GM10847 (cell line): ENCODE measurements around the gene C1QTNF4.

Experiments used
- POLR2A ChIP-seq: IDR thresholded peaks from 2 replicates; pipeline ENCODE4 v1.6.1; 2011; ENCODE audit not compliant: insufficient read length; ENCODE audit errors: extremely low read depth

C1QTNF4 gene

DNA sequence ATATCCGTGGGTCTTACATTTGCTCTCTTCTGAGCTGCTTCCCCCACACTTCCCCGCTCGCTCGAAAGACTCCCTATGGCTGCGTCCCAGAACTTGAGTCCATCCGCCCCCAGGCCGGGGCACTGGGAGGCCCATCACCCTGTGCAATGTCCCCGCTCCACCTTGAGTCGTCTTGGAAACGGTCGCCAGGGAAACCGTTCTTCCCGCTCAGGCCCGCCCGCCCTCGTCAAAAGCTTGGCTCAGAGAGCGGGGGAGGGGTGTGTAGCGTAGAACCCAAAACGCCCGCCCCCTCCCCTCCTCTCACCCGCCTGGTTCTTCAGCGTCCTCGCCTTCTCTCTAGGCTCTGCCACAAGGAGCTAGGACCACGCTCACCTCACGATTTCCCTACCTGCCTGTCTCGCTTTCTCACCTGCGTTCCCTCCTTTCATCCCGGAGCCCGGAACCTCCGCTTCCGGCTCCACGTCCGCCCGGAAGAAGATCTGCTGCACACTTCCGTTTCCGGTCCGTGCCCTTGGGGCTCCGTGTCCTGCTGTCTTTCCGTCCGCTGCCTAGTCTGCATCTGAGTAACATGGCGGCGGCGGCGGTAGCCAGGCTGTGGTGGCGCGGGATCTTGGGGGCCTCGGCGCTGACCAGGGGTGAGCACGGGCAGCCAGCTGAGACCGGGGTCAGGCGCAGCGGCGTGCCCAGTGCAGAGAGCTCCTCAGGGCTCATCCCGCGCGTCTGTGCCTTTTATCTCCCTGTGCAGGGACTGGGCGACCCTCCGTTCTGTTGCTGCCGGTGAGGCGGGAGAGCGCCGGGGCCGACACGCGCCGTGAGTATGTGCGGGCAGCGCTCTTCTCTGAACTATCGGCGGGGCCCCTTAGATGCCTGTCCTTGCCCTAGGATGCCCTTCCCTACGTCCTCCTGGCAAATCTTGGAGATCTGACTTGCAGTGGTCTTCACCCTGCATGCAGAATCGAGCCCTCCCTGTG is 15.4 kb downstream of the C1QTNF4 start, which contains the start of the genes KBTBD4 and NDUFS3:
KBTBD4 (minus strand) TSS at position 447 of the 971 bp plus-strand sequence; CDS start at position 428, 19 bp downstream.
NDUFS3 (plus strand) TSS at position 551 of the 971 bp plus-strand sequence; CDS start at position 569, 18 bp downstream.
- peak; percentile 92 for TF ChIP-seq POLR2A

DNA sequence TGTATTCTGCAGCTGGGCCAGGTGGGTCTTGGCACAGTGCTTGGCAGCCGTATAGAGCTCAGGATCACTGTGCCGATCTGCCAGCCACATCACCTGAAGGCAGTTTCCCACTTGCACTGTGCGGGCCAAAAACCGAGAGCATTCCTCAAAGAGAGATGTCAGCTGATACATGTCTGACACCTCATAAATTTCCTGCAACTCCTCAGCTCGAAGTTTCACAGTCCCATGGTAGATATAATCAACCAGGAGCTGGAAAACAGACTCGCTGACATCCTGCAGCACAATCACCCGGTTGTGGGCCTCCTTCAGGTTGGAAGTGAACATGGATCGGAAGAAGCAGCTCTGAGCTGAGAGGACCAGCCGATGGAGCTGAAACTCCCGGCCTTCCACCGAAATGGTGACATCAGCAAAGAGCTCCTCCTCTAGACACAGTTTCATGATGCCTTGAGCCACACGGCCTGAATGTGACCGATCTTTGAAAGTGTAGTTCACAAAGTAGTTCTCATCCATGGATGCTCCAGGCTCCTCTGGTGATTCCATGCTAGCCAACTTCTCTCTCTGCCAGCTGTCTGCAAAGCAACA is 16.7 kb downstream of the C1QTNF4 start:
- TF ChIP-seq POLR2A, result no peak

DNA sequence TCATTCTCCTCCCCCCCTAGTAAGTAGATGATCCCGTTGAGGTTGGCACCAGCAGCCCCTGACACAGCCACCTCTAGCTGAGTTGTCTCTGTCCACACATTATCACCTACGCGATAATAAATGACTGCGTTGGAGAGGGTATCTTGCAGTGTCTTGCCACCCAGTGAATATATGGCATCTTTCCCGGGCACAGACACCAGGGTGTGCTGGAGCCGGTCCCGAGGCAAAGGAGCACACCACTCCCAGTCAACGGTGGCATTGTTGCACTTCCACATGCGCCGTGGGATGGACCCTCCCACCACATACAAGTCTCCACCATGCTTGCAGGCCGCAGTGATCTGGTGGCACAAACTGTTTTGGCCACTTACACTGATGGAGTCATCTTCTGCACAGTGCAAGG is 20.9 kb downstream of the C1QTNF4 start:
- TF ChIP-seq POLR2A, result no peak

DNA sequence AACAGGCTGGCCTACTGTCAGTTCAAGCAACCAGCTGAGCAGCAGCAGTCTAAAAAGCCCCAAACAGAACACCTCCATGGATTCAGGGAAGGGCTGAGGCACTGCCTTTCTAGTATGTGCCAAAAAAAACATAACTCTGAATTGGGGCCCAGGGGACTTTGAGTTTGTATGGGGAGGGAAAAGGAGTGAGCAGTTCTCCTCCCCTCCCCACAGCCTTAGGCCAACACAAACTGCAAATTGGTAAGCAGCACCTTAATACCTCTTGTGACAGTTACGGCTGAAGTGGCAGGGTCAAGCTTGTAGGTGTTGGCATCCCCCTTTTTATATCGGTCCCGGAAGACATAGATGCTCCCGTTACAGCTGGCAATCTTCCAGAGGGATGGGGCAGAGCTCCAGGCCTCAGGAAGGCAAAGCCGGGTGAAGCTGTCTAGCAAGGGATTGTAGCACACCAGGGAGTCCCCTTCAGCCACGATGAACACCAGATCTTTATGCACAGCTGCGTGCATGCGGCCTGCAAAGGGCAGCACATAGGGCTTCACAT is 21.4 kb downstream of the C1QTNF4 start:
- no peak for TF ChIP-seq POLR2A

DNA sequence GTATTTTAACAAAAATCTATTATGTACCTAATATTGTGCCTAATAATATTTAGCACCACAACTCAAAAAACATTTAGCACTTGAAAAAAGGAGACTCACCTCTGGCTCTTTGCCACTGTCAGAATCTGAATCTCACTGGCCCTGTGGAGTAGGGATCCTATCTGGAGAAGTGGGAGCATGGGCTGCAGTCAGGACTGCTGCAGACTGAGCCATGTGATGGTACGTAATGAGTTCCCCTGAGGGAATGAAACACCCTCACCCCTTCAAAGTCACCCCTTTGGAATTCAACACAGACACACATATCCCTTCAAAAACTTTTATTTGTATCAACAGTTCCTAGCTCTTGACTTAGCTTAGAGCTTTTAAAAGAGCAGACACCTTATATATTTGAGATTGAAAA is 22.3 kb downstream of the C1QTNF4 start:
- TF ChIP-seq POLR2A, result no peak

DNA sequence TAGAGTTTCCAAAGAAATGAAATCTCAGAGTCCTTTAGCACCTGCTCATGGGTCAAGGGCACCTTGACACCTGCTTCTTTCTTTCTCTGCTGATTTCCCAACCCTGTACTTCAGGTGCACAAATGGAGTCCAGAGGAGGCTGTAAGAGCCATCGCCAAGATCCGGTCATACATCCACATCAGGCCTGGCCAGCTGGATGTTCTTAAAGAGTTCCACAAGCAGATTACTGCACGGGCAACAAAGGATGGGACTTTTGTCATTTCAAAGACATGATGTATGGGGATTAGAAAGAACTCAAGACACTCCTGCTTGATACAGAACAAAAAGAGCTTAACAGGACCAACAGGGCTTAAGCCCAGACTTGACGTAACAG is 22.9 kb downstream of the C1QTNF4 start:
- TF ChIP-seq POLR2A, result no peak

DNA sequence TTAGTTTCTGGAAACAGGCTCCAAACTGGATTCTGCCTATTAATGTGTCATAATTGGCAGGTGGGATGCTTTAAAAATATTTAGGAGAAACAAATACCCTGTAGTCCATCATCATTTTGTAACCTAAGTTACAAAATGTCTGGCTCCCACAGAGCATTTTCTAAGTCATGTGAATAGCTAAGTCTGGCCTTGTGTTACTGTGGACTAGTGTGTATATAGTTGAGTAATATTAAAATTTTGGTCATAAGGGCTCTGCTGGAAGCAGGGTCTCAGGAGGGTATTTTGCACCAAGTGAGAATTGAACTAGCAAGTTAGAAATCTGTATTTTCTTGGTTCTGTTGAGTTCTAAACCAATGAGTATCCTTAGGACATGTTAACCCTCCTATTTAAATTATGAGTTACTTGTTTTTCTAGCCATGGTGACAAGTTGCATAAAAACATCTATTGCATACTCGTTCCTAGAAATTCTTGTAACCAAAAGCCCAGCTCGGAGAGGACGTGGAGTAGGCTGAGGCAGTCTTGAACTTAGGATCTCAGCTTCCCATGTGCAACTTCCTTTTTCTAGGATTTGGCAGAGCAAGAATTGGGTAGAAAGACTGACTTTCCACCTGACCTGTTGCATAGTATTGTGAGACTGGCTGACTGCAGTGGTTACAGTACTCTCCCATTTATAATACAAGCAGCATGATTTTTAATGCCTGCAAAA is 23.4 kb downstream of the C1QTNF4 start:
- no peak for TF ChIP-seq POLR2A

DNA sequence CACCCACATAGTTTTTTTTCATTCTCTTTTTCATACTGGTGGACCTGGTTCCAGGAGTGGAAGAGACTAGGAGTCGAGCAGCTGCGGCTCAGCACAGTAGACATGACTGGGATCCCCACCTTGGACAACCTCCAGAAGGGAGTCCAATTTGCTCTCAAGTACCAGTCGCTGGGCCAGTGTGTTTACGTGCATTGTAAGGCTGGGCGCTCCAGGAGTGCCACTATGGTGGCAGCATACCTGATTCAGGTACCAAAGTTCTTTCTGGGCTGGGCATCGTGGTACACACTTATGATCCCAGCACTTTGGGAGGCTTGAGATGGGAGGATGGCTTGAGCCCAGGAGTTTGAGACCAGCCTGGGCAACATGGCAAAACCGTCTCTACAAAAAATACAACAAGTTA is 24.6 kb downstream of the C1QTNF4 start:
- TF ChIP-seq POLR2A, result no peak

DNA sequence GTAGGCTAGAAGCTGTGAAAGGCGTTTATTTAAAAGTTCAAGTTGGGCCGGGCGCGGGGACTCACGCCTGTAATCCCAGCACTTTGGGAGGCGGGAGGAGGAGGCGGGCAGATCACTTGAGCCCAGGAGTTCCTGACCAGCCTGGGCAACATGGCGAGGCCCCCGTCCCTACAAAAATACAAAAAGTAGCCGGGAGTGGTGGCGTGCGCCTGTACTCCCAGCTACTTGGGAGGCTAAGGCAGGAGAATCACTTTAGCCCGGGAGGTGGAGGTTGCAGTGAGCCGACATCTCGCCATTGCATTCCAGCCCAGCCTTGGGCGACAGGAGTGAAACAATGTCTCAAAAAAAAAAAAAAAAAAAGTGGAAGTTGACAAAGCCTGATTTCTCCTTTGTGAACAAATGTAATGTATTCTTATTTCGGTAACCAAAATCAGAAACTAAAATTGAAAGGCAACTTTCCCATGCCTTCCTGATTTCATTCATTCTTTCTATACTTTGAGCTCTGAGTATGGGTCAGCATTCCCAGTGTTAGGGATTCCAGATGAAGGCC is 28.0 kb downstream of the C1QTNF4 start:
- no peak for TF ChIP-seq POLR2A

DNA sequence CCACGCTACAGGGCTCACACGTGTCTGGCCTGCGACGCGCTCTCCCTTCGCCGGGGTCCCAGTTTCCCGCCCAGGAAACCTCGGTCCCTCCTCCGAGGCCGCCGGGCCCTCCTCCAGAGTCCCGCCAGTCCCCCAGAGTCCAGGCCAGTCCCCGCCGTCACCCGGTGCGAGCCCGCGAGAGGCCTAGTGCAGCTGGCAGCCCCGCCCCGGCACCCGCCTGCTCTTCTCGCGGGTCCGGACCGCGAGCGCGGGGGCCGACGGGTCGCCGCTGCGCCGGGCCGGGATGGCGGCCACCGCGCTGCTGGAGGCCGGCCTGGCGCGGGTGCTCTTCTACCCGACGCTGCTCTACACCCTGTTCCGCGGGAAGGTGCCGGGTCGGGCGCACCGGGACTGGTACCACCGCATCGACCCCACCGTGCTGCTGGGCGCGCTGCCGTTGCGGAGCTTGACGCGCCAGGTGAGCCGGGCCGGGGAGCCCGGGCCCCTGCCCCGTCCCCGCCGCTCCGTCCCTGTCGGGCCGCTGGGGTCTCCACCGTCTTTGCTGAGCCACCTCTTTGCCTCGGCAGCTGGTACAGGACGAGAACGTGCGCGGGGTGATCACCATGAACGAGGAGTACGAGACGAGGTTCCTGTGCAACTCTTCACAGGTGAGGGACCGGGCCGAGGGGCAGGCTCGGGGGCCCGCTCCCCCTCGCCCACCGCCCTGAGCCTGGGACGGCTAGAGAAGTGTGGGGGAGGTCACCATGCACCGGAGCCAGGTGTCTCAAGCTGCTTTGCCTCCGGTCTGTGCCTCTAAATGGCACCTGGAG is 28.7 kb downstream of the C1QTNF4 start, which contains the start of gene PTPMT1:
PTPMT1 (plus strand) TSS at position 260 of the 809 bp plus-strand sequence; CDS start at position 284, 24 bp downstream.
- peak; percentile 88 for TF ChIP-seq POLR2A

DNA sequence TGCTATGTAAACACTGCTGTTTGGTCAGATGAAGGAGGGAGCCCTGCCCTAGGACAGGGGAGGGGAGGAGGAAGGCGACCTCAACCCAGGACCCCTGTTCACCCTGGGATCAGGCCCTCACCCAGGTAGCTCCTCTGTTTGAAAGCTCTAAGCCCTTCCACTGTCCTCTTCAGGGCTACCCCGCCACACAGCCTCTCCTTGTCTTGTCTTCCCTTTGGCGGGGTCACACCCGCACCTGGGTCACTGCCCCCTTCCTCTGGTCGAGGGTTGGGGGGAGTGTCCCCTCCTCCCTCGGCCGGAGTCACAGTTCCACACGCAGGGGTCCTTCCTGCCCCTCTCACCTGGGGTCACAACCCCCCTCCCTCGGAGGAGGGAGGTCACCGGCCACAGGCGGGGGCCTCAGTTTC is 29.3 kb downstream of the C1QTNF4 start:
- no peak for TF ChIP-seq POLR2A

DNA sequence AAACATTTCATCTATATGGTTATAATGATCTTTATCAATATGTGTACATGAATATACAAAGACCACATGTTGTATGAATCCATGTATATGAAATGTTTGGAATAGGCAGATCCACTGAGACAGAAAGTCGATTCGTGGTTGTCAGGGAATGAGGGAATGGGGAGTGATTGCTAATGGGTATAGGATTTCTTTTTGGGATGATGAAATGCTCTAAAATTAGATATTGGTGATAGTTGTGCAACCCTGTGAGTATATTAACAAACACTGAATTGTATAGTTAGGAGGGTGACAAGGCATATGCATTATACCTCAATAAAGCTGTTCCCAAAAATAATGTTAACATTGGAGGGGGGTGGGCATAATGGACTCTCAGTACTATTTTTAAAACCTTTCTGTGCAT is 33.8 kb downstream of the C1QTNF4 start:
- no peak for TF ChIP-seq POLR2A

DNA sequence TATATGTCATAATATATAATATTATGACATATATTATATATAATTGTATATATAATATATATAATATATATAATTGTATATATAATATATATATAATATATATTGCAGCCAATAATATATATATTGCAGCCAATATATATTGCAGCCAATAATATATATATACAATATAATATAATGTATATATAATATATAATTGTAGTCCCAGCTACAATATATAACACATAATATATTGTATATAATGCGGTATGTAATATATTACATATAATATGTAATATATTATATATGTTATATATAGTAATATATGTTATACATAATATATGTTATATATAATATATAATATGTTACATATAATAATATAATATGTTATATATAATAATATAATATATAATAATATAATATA is 35.5 kb downstream of the C1QTNF4 start:
- no peak for TF ChIP-seq POLR2A

DNA sequence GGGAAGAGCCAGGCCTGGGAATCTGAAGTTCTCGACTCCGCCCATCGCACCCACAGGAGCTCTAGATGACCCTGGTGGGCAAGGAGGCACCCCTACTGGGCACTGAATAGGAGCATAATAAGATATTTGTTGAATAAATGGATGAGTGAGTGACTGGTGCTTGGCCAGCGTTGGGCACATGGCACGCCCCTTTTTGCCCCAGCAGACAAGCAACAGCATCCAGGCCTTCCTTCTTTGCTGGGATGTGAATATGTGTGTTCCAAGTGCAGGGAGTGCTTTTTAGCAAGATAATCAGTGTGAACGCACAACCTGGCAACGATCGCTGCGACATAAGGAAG is 40.8 kb downstream of the C1QTNF4 start:
- TF ChIP-seq POLR2A, result no peak
